Thymus (tissue), 2 donors: ENCODE measurements around the gene SFTA2. TPM values are rescaled to one million over a fixed set of nuclear protein-coding genes. Genes with fewer than 3 reads are reported as not detected.

ENCODE experiments used
- polyA plus RNA-seq: library from polyadenylated mRNA; stranded (reverse); fragments of 200-250 nt; gene quantifications from one replicate; pipeline ENCODE4 v1.2.3, GENCODE V29; 2013
- total RNA-seq: library from RNA; stranded (reverse); fragments of 120-200 nt; gene quantifications from one replicate; pipeline ENCODE4 v1.2.4, GENCODE V29; 2013
- donor health status: healthy.

SFTA2 gene
- total and polyA plus RNA-seq, 2 donors, result 0.19 to 1.8 TPM

Other genes starting within 250 kb of the SFTA2 start
- gene PPP1R18, start 245.5 kb downstream of the SFTA2 start, total RNA-seq, result 47.6 TPM
- 115 TPM for gene PPP1R18, start 245.5 kb downstream of the SFTA2 start, polyA plus RNA-seq
- 6.5 TPM for gene NRM, start 241.2 kb downstream of the SFTA2 start, total RNA-seq
- 10.4 TPM for gene NRM, start 241.2 kb downstream of the SFTA2 start, polyA plus RNA-seq
- 7.6 TPM for gene MDC1, start 214.9 kb downstream of the SFTA2 start, total RNA-seq
- 21.6 TPM for gene MDC1, start 214.9 kb downstream of the SFTA2 start, polyA plus RNA-seq
- 691 TPM for gene TUBB, start 211.8 kb downstream of the SFTA2 start, total RNA-seq
- gene TUBB, start 211.8 kb downstream of the SFTA2 start, polyA plus RNA-seq, result 137 TPM
- gene FLOT1, start 189.5 kb downstream of the SFTA2 start, total RNA-seq, result 67.1 TPM
- gene FLOT1, start 189.5 kb downstream of the SFTA2 start, polyA plus RNA-seq, result 157 TPM
- gene IER3, start 187.6 kb downstream of the SFTA2 start, total RNA-seq, result 17.9 TPM
- 39.7 TPM for gene IER3, start 187.6 kb downstream of the SFTA2 start, polyA plus RNA-seq
- gene DDR1, start 47.7 kb downstream of the SFTA2 start, total RNA-seq, result 39.6 TPM
- gene DDR1, start 47.7 kb downstream of the SFTA2 start, polyA plus RNA-seq, result 65.9 TPM
- gene GTF2H4, start 24.0 kb downstream of the SFTA2 start, total RNA-seq, result 12.9 TPM
- gene GTF2H4, start 24.0 kb downstream of the SFTA2 start, polyA plus RNA-seq, result 35.4 TPM
- 30.3 TPM for gene VARS2, start 17.9 kb downstream of the SFTA2 start, total RNA-seq
- gene VARS2, start 17.9 kb downstream of the SFTA2 start, polyA plus RNA-seq, result 40.4 TPM
- 0.05 TPM for gene MUCL3, start 8.8 kb upstream of the SFTA2 start, total RNA-seq
- 0.02 TPM for gene MUCL3, start 8.8 kb upstream of the SFTA2 start, polyA plus RNA-seq
- under 0.01 TPM for gene MUC21, start 51.5 kb upstream of the SFTA2 start, total RNA-seq
- 0.27 TPM for gene MUC21, start 51.5 kb upstream of the SFTA2 start, polyA plus RNA-seq
- 0.05 TPM for gene MUC22, start 78.3 kb upstream of the SFTA2 start, total RNA-seq
- 0.02 TPM for gene MUC22, start 78.3 kb upstream of the SFTA2 start, polyA plus RNA-seq
- 0.38 TPM for gene C6orf15, start 180.4 kb upstream of the SFTA2 start, total RNA-seq
- gene C6orf15, start 180.4 kb upstream of the SFTA2 start, polyA plus RNA-seq, result 24.6 TPM
- 0.14 TPM for gene PSORS1C1, start 182.6 kb upstream of the SFTA2 start, total RNA-seq
- gene PSORS1C1, start 182.6 kb upstream of the SFTA2 start, polyA plus RNA-seq, result 2.0 TPM
- gene CDSN, start 188.3 kb upstream of the SFTA2 start, total RNA-seq, result 0.05 TPM
- 6.2 TPM for gene CDSN, start 188.3 kb upstream of the SFTA2 start, polyA plus RNA-seq
- gene PSORS1C2, start 206.9 kb upstream of the SFTA2 start, total RNA-seq, result not detected
- 16.4 TPM for gene PSORS1C2, start 206.9 kb upstream of the SFTA2 start, polyA plus RNA-seq
- gene CCHCR1, start 225.6 kb upstream of the SFTA2 start, total RNA-seq, result 14.2 TPM
- 24.5 TPM for gene CCHCR1, start 225.6 kb upstream of the SFTA2 start, polyA plus RNA-seq
- gene TCF19, start 226.4 kb upstream of the SFTA2 start, total RNA-seq, result 23.8 TPM
- 5.1 TPM for gene TCF19, start 226.4 kb upstream of the SFTA2 start, polyA plus RNA-seq
- gene POU5F1, start 238.5 kb upstream of the SFTA2 start, total RNA-seq, result 0.80 TPM
- gene POU5F1, start 238.5 kb upstream of the SFTA2 start, polyA plus RNA-seq, result 5.2 TPM